ENCODE measurements around the gene SDK1. TPM values are rescaled to one million over a fixed set of nuclear protein-coding genes. Genes with fewer than 3 reads are reported as not detected.

The SDK1 gene
- total and polyA plus RNA-seq, 2 of the 8 experiments (the other 6 are each of a cell fraction or from before 2014, with no cell fraction given), result 3.3 to 7.2 TPM

DNA sequence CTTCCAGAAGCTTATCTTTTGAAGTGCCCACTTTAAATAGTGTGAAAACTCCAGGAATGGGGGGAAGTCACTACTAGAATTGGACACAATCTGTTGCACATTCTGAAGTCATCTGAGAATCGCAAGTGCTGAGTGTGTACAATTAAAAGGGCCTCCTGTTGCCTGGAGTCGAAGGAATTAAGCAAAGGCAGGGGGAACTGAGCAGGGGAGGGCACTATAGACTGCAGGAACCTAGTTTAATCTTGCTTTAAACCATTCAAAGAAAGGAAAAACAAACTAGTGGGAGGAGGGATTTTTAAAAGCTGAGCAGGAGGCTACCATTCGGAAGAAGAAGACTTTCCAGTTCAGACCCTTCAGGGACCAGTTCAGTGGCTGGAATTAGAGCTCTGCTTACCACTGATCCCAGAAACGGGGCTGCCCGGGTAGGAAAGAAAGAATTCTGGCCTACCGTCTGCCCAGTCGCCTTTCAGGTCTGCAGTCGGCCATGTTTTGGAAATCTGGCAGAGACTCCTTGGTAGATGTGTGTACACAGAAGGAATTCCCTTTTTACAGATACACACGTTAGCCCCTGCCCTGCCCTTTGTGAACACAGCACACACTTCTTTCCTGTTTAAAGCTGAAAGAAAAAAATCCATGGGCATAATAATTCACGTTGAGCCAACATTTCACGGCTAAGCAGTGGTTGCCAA is 770.5 kb downstream of the SDK1 start:
- no peaks in the 10 kb centered on the region for H3K23me2 ChIP-seq (ENCODE audit: low read depth, low read length)
- no peak overlapping the region for H3K18ac ChIP-seq (ENCODE audit: extremely low read depth, low read length)
- no peak overlapping the region for H2AK5ac ChIP-seq (ENCODE audit: low read depth, low read length)
- H3K9ac ChIP-seq (replicated peaks in 1 of 4; ENCODE audit: extremely low read depth in 1 of 4, low read depth in 3 of 4, low read length in 3 of 4), result no peak overlapping the region
- H2BK15ac ChIP-seq (ENCODE audit: low read length), result no peak overlapping the region
- no peaks in the 10 kb centered on the region for H3K79me1 ChIP-seq (ENCODE audit: low read depth, low read length)
- no peak overlapping the region for H3K56ac ChIP-seq (replicated peaks; ENCODE audit: insufficient read length, low read depth, low read length)
- no peaks in the 10 kb centered on the region for H3K79me2 ChIP-seq (ENCODE audit: control insufficient read depth in 1 of 2, insufficient read depth in 2 of 2, low read length in 2 of 2)
- H2BK20ac ChIP-seq (ENCODE audit: low read length), result no peak overlapping the region
- ChIA-PET POLR2A (ENCODE audit: partially characterized antibody) (interaction anchor here (1.4 kb wide), 1 partner anchor 31 kb away, joined by 5 read pairs; no protein-coding TSS in a partner anchor), CTCF (ENCODE audit: partially characterized antibody) (interaction anchor here (0.8 to 1.7 kb wide), 5 partner anchors 10 to 99 kb away, joined by 3 to 5 read pairs (median 3); no protein-coding TSS in a partner anchor)
- H4K8ac ChIP-seq (ENCODE audit: extremely low read depth, insufficient read depth, low read length), result peak overlapping the region; percentile 29; the same call in 1 of the 2 replicates
- H3K36me3 ChIP-seq (ENCODE audit: control insufficient read depth in 2 of 4, insufficient read depth in 4 of 4, low read length in 3 of 4), result no peaks in the 10 kb centered on the region
- no peaks in the 10 kb centered on the region for H4K20me1 ChIP-seq (replicated peaks in 1 of 2; ENCODE audit: control insufficient read depth in 1 of 2, insufficient read depth in 2 of 2, low read length in 2 of 2)
- no peaks in the 10 kb centered on the region for H3K27me3 ChIP-seq (replicated peaks in 1 of 4; ENCODE audit: control insufficient read depth in 3 of 4, extremely low read depth in 1 of 4, insufficient read depth in 3 of 4, low read length in 3 of 4)
- no peak overlapping the region for H2BK5ac ChIP-seq (ENCODE audit: low read depth, low read length)
- H3K23ac ChIP-seq (ENCODE audit: insufficient read length), result no peak overlapping the region
- H3K4me3 ChIP-seq (ENCODE audit: extremely low read depth in 1 of 4, insufficient read depth in 2 of 4, low read depth in 3 of 4, low read length in 4 of 4), result no peak overlapping the region
- DNase-seq (ENCODE audit: low read depth in 1 of 2, low spot score in 2 of 2), result peak in 1 of 2 experiments; percentile 23
- no peak overlapping the region for H3K4me2 ChIP-seq (ENCODE audit: insufficient read depth in 1 of 2, low read depth in 2 of 2, low read length in 2 of 2)
- H3K9me3 ChIP-seq (ENCODE audit: insufficient read depth in 2 of 2, low read depth in 1 of 2, low read length in 1 of 2), result no peaks in the 10 kb centered on the region
- no peak overlapping the region for H4K5ac ChIP-seq (ENCODE audit: insufficient read length, low read depth, low read length)
- H4K91ac ChIP-seq (replicated peaks; ENCODE audit: insufficient read length, low read length), result no peak overlapping the region
- H2AFZ ChIP-seq (ENCODE audit: low read length), result no peak overlapping the region
- no peak overlapping the region for H3K14ac ChIP-seq (ENCODE audit: insufficient read length)
- H3K27ac ChIP-seq (ENCODE audit: low read depth, low read length), result no peak overlapping the region
- no peaks in the 10 kb centered on the region; a peak in 1 of 7 replicates for H3K4me1 ChIP-seq (replicated peaks in 1 of 4; ENCODE audit: control insufficient read depth in 3 of 4, insufficient read depth in 4 of 4, low read length in 3 of 4)
- FAIRE-seq, result no peak
- no peak overlapping the region for H3K4ac ChIP-seq (replicated peaks; ENCODE audit: insufficient read length, low read depth, low read length)
- WGBS, 2 experiments (ENCODE audit: extremely low coverage in 1 of 2, insufficient coverage in 1 of 2, insufficient read length in 1 of 2, insufficient replicate concordance in 2 of 2, low coverage in 1 of 2, low lambda C conversion rate in 2 of 2, missing lambda C conversion rate in 1 of 2), result 87% methylated on average over 11 of the region's 11 CpGs; no CpG with 5 or more reads in 1 of the 2 experiments
- H2BK120ac ChIP-seq (replicated peaks; ENCODE audit: low read depth, low read length), result no peak overlapping the region
- H2BK12ac ChIP-seq (ENCODE audit: low read depth, low read length), result no peak overlapping the region
- TF ChIP-seq POLR2A (IDR thresholded peaks at IDR 0.05; ENCODE audit: control extremely low read depth in 1 of 2, low read depth in 2 of 2, low read length in 2 of 2) (no peak), CTCF (IDR thresholded peaks at IDR 0.05; ENCODE audit: control extremely low read depth in 1 of 3, insufficient read depth in 1 of 3, low read depth in 1 of 3, low read length in 3 of 3) (no peak), CEBPB (IDR thresholded peaks at IDR 0.05; ENCODE audit: low read depth, low read length) (no peak), TCF12 (IDR thresholded peaks at IDR 0.05; ENCODE audit: low read depth, low read length) (no peak), MAFK (IDR thresholded peaks at IDR 0.05; ENCODE audit: low read depth, low read length) (no peak), CHD1 (IDR thresholded peaks at IDR 0.05; ENCODE audit: low read depth, low read length) (no peak), NRF1 (IDR thresholded peaks at IDR 0.05; ENCODE audit: low read depth, low read length) (no peak), ATF2 (IDR thresholded peaks at IDR 0.05; ENCODE audit: low read length) (no peak), RAD21 (IDR thresholded peaks at IDR 0.05 in 1 of 2, conservative IDR thresholded peaks at IDR 0.05 in 1 of 2; ENCODE audit: low read depth in 2 of 2, low read length in 2 of 2) (no peak)
